Astrocyte (in vitro differentiated cells and primary cell): ENCODE data around the gene BRMS1. TPM values are rescaled to one million over a fixed set of nuclear protein-coding genes. Genes with fewer than 3 reads are reported as not detected.

Source experiments
- DNase-seq: peaks from one replicate; pipeline ENCODE4 v3.0.0-alpha.2; 2010; ENCODE audit warnings: low read depth
- FAIRE-seq: peaks from 2 replicates; lab custom pipeline; 2011; peaks lifted over from hg19 to GRCh38; lab: Jason Lieb, UNC
- H2AFZ ChIP-seq: 2 replicates; pipeline ENCODE4 v1.6.0; 2012; ENCODE audit warnings: low read depth, low read length, inconsistent platforms
- H3K27ac ChIP-seq: 2 replicates; pipeline ENCODE4 v1.5.1; 2011; ENCODE audit warnings: low read depth, low read length, inconsistent platforms
- H3K27me3 ChIP-seq: 2 replicates; pipeline ENCODE4 v1.6.0; 2011; ENCODE audit warnings: low read length, inconsistent platforms; ENCODE audit not compliant: insufficient read depth
- H3K36me3 ChIP-seq: 2 replicates; pipeline ENCODE4 v1.5.1; 2011; ENCODE audit warnings: low read length, inconsistent platforms; ENCODE audit not compliant: insufficient read depth
- H3K4me1 ChIP-seq: 2 replicates; pipeline ENCODE4 v1.5.1; 2011; ENCODE audit warnings: low read length, inconsistent platforms; ENCODE audit not compliant: insufficient read depth
- H3K4me2 ChIP-seq: 2 replicates; pipeline ENCODE4 v1.6.0; 2012; ENCODE audit warnings: low read length, inconsistent platforms
- H3K4me3 ChIP-seq: 2 replicates; pipeline ENCODE4 v1.5.1; 2011; ENCODE audit warnings: low read depth, mild to moderate bottlenecking, low read length, inconsistent platforms; ENCODE audit not compliant: insufficient read depth
- H3K79me2 ChIP-seq: 2 replicates; pipeline ENCODE4 v1.6.0; 2012; ENCODE audit warnings: mild to moderate bottlenecking, low read length, inconsistent platforms; ENCODE audit not compliant: insufficient read depth
- H3K9ac ChIP-seq: 2 replicates; pipeline ENCODE4 v1.6.0; 2012; ENCODE audit warnings: mild to moderate bottlenecking, low read length, inconsistent platforms
- H3K9me3 ChIP-seq: 2 replicates; pipeline ENCODE4 v1.5.1; 2012; ENCODE audit warnings: low read depth, mild to moderate bottlenecking, low read length, inconsistent platforms; ENCODE audit not compliant: insufficient read depth
- H4K20me1 ChIP-seq: 2 replicates; pipeline ENCODE4 v1.6.0; 2012; ENCODE audit warnings: low read length, inconsistent platforms; ENCODE audit not compliant: insufficient read depth
- H3K27ac Mint-ChIP-seq: one replicate; pipeline ENCODE4 v1.8.0; 2021; ENCODE audit warnings: mild to moderate bottlenecking, mixed read lengths; ENCODE audit not compliant: unreplicated experiment
- H3K27me3 Mint-ChIP-seq: one replicate; pipeline ENCODE4 v1.8.0; 2021; ENCODE audit warnings: low read depth, mixed read lengths; ENCODE audit not compliant: unreplicated experiment
- H3K36me3 Mint-ChIP-seq: one replicate; pipeline ENCODE4 v1.8.0; 2021; ENCODE audit warnings: low read depth, mixed read lengths; ENCODE audit not compliant: unreplicated experiment
- H3K4me1 Mint-ChIP-seq: one replicate; pipeline ENCODE4 v1.8.0; 2021; ENCODE audit warnings: low read depth, mixed read lengths; ENCODE audit not compliant: unreplicated experiment
- H3K4me3 Mint-ChIP-seq: one replicate; pipeline ENCODE4 v1.8.0; 2021; ENCODE audit warnings: mild to moderate bottlenecking, moderate library complexity, mixed read lengths; ENCODE audit not compliant: unreplicated experiment
- H3K9me3 Mint-ChIP-seq: one replicate; pipeline ENCODE4 v1.8.0; 2021; ENCODE audit warnings: mild to moderate bottlenecking, mixed read lengths; ENCODE audit not compliant: unreplicated experiment
- CTCF ChIP-seq: IDR thresholded peaks from 2 replicates; pipeline ENCODE4 v1.5.1; 2011; ENCODE audit warnings: low read depth, mild to moderate bottlenecking, inconsistent platforms, low read length, moderate library complexity; ENCODE audit not compliant: insufficient read depth
- EZH2 ChIP-seq: IDR thresholded peaks from 2 replicates; pipeline ENCODE4 v1.6.1; 2012; ENCODE audit warnings: mild to moderate bottlenecking, low read length, inconsistent platforms; ENCODE audit not compliant: insufficient read depth
- total RNA-seq: library from RNA; stranded (reverse); gene quantifications from 2 replicates; pipeline ENCODE4 v1.2.1, GENCODE V29; 2021

The BRMS1 gene
- total RNA-seq, 1 donor from 2014 or later, result 47.8 TPM

GRCh38 chr11:66310324-66310723, 34.6 kb downstream of the BRMS1 start:
- no peaks in the 10 kb centered on the region for H3K9me3 Mint-ChIP-seq
- Histone ChIP-seq H3K79me2 (peaks cover 17% of the 10 kb centered on the region), H4K20me1 (peaks cover 7% of the 10 kb centered on the region), H3K4me1 (peaks cover 25% of the 10 kb centered on the region), H2AFZ (no peak overlapping the region), H3K9me3 (no peaks in the 10 kb centered on the region), H3K9ac (no peak overlapping the region), H3K27me3 (no peaks in the 10 kb centered on the region), H3K36me3 (no peaks in the 10 kb centered on the region), H3K4me2 (no peak overlapping the region), H3K27ac (no peak overlapping the region), H3K4me3 (no peak overlapping the region)
- FAIRE-seq (no peak), DNase-seq (no peak)
- peak overlapping the region; percentile 18 for H3K27ac Mint-ChIP-seq
- no peaks in the 10 kb centered on the region for H3K36me3 Mint-ChIP-seq
- no peak for TF ChIP-seq CTCF
- TF ChIP-seq EZH2, result no peak
- H3K27me3 Mint-ChIP-seq, result peaks cover 16% of the 10 kb centered on the region
- H3K4me3 Mint-ChIP-seq, result no peak overlapping the region
- peaks cover 14% of the 10 kb centered on the region for H3K4me1 Mint-ChIP-seq

GRCh38 chr11:66309475-66309874, 35.4 kb downstream of the BRMS1 start:
- peaks cover 16% of the 10 kb centered on the region for H3K27me3 Mint-ChIP-seq
- Histone ChIP-seq H3K36me3 (no peaks in the 10 kb centered on the region), H3K4me2 (no peak overlapping the region), H3K9ac (no peak overlapping the region), H3K4me1 (peaks cover 23% of the 10 kb centered on the region), H3K27me3 (no peaks in the 10 kb centered on the region), H2AFZ (no peak overlapping the region), H3K4me3 (no peak overlapping the region), H4K20me1 (peaks cover under 1% of the 10 kb centered on the region), H3K79me2 (peaks cover 8% of the 10 kb centered on the region), H3K9me3 (no peaks in the 10 kb centered on the region), H3K27ac (no peak overlapping the region)
- H3K27ac Mint-ChIP-seq, result no peak overlapping the region
- no peak overlapping the region for H3K4me3 Mint-ChIP-seq
- TF ChIP-seq CTCF (no peak), EZH2 (no peak)
- H3K36me3 Mint-ChIP-seq, result no peaks in the 10 kb centered on the region
- DNase-seq (no peak), FAIRE-seq (no peak)
- H3K9me3 Mint-ChIP-seq, result no peaks in the 10 kb centered on the region
- H3K4me1 Mint-ChIP-seq, result peaks cover 11% of the 10 kb centered on the region

GRCh38 chr11:66302656-66303055, 42.2 kb downstream of the BRMS1 start:
- H3K4me1 ChIP-seq, result no peaks in the 10 kb centered on the region
- Mint-ChIP-seq H3K27ac (no peak overlapping the region), H3K36me3 (no peaks in the 10 kb centered on the region), H3K4me3 (no peak overlapping the region), H3K9me3 (no peaks in the 10 kb centered on the region), H3K4me1 (no peaks in the 10 kb centered on the region), H3K27me3 (peaks cover 15% of the 10 kb centered on the region)
- no peak for DNase-seq
- H3K9me3 ChIP-seq, result no peaks in the 10 kb centered on the region
- H3K9ac ChIP-seq, result no peak overlapping the region
- FAIRE-seq, result no peak
- no peak overlapping the region for H3K4me2 ChIP-seq
- TF ChIP-seq CTCF, result no peak
- TF ChIP-seq EZH2, result no peak
- no peaks in the 10 kb centered on the region for H4K20me1 ChIP-seq
- no peaks in the 10 kb centered on the region for H3K27me3 ChIP-seq
- H3K27ac ChIP-seq, result no peak overlapping the region
- H3K36me3 ChIP-seq, result no peaks in the 10 kb centered on the region
- no peak overlapping the region for H3K4me3 ChIP-seq
- H2AFZ ChIP-seq, result no peak overlapping the region
- H3K79me2 ChIP-seq, result no peaks in the 10 kb centered on the region
